ENCODE measurements around the gene CNPY3. TPM values are rescaled to one million over a fixed set of nuclear protein-coding genes. Genes with fewer than 3 reads are reported as not detected.
"Not testable (repeated sequence)": the region's sequence is repeated elsewhere in the genome, so short reads cannot be mapped to it uniquely, and the experiment has no call there.

The CNPY3 gene
- total RNA-seq, result 45.6 TPM

DNA sequence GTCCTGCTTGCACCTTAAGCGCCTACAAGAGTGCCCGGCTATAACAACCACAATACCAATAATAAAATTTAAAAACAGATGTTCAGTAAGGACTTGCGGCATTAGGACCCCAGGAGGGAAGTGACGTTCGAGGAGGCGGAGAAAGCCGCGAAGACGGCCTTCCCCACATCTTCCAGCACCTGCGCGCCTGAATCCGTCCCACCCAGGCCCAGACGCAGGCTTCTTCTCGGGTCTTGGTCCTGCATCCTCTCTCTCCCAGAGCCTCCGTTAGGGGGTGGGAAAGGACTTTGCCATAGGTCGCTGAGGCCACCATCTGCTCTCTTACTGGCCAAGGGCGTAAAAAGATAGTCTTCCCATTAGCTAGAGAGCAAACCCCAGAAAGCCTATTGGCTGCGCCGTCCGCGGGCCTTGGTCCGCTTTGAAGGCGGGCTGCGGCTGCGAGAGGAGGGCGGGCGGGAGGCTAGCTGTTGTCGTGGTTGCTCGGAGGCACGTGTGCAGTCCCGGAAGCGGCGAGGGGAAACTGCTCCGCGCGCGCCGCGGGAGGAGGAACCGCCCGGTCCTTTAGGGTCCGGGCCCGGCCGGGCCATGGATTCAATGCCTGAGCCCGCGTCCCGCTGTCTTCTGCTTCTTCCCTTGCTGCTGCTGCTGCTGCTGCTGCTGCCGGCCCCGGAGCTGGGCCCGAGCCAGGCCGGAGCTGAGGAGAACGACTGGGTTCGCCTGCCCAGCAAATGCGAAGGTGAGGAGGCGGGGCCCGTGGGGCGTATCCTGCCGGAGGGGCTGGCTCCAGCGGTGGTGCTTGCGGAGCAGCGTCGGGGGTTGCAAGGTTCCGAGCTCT, at the start of gene CNPY3:
CNPY3 (plus strand) TSS at position 495 of the 835 bp plus-strand sequence; CDS start at position 586, 91 bp downstream.
- peak; percentile 93 for DNase-seq (ENCODE audit: low spot score)

DNA sequence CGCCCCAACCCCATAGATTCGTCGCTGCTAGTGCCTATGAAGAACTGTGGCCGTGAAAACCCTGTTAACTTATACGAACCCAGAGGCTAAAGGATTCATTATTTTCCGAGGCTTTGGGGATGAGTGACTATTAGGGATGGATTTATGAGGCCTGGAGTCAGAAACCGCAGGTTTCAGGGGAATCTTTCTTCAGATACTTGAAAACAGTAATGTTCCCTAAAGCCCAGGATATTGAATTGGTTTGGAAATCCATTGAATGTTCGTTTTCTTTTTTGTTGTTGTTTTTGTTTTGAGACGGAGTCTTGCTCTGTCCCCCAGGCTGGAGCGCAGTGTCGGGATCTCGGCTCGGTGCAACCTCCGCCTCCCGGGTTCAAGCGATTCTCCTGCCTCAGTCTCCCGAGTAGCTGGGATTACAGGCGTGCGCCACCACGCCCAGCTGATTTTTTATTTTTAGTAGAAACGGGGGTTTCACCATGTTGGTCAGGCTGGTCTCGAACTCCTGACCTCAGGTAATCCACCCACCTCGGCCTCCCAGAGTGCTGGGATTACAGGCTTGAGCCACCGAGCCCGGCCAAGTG, 49.0 kb upstream of the CNPY3 start:
- DNase-seq (ENCODE audit: low spot score), result not testable (repeated sequence)

DNA sequence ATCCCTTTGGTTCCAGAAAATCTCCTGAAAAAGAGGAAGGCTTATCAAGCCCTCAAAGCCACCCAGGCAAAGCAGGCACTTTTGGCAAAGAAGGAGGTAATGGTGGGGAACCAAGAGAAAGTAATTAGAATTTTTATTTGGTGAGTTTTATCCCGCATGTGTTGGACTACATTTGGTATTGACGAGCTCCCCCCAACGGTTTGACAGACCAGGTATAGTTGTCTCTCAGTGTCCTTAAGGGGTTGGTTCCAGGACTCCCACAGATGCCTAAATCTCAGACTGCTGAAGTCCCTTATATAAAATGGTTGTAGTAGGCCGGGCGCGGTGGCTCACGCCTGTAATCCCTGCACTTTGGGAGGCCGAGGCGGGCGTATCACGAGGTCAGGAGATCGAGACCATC, 48.4 kb upstream of the CNPY3 start:
- not testable (repeated sequence) for DNase-seq (ENCODE audit: low spot score)

DNA sequence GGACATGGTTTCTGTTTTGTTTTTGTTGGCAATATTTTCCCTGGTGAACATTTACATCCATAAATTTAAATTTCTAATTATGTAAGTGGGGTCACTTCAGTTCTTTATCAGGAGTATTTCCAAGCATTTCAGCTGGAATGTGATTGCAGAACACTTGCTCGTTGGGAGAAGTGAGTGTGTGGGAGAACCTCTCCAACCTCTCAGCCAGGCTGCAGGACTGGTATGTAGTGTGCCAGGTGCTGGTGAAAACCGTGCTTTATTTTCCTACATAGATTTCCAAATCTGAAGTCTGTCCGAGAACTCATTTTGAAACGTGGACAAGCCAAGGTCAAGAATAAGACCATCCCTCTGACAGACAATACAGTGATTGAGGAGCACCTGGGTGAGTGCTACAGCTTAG, 43.6 kb upstream of the CNPY3 start:
- no peak for DNase-seq (ENCODE audit: low spot score)

DNA sequence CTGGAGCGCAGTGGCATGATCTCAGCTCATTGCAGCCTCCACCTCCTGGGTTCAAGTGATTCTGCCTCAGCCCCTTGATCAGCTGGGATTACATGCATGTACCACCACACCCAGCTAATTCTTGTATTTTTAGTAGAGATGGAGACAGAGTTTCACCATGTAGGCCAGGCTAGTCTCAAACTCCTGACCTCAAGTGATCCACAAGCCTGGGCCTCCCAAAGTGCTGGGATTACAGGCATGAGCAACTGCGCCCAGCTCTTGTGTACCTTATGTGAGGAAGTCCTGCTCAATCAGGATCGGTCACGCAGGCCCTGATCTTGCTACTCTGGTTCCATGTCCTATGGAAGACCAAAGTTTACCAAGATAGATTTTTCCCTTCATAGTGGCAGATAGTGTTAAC, 41.1 kb upstream of the CNPY3 start:
- not testable (repeated sequence) for DNase-seq (ENCODE audit: low spot score)

DNA sequence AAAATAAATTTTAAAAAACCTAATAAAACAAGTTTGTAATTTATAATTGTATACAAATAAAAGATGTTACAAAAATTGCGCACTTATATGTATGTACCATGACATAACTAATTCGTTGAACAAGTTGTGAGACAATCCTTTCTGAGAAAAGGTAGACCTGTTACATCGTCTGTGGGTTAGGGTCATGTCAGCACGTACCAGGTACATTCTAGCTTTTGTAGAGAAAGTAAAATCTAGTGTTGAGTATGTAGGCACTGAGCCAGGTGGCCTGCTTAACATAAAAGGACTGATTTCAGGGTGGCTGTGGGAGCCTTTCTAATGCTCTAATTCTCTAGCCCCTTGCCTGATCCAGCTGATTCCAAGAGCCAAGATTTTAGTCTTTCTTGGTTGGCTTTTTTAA, 39.5 kb upstream of the CNPY3 start:
- no peak for DNase-seq (ENCODE audit: low spot score)

DNA sequence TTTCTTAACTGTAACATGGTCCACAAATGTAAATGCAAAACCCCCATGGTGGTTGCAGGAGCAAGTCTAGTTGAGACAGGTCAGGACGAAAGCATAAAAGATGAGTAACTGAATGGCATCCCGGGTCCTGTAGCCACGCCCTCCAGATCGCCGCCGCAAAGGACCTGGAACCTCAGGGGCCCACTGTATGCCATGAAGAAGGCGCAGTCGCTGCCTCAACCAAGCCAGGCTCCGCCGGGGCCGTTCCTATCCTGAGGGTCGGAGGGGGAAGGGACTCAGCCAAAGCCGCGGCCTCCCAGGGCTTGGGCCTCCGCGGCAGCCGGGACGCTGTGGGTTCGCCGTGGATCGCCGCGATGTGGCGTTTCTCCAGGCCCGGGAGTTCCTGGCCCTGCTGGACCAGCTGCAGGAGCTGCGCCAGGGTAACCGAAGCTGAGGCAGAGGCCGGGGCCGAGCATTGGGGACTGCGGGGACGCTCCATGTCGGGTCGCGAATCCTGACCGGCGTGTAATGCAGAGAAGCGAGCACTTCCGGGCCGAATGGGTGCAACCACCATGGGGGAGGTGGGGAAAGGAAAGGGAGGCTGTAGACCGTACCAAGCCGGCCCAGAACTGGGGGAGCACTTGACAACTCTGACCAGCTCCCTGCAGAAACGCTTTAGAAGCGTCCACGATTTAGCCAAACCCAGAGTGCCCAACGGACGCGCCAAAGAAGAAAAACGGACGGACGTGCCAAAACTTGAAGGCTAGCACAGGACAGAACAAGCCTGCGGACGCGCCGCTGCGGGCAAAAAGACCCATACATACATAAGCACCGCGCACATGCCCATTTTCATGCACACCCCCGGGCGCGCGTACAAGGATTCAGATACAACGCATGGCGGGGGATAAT, 38.7 kb upstream of the CNPY3 start:
- peak; percentile 95 for DNase-seq (ENCODE audit: low spot score)

DNA sequence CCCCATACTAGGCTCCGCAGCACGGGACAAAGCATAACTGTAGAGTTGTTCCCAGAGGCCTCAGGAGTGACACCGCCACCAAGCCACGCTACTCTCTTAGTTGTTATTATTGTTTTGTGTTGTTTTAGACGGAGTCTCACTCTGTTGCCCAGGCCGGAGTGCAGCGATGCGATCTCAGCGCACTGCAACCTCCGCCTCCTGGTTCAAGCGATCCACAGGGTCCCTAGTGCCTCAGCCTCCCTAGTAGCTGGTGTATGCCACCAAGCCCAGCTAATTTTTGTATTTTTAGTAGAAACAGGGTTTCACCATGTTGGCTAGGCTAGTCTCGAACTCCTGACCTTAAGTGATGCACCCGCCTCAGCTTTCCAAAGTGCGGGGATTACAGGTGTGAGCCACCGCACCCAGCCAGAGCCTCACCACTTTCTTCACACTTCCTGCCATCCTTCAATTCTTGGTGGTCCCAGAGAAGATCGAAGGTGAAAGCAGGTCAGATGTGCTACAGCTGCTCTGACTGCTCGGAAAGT, 38.0 kb upstream of the CNPY3 start:
- DNase-seq (ENCODE audit: low spot score), result no peak

DNA sequence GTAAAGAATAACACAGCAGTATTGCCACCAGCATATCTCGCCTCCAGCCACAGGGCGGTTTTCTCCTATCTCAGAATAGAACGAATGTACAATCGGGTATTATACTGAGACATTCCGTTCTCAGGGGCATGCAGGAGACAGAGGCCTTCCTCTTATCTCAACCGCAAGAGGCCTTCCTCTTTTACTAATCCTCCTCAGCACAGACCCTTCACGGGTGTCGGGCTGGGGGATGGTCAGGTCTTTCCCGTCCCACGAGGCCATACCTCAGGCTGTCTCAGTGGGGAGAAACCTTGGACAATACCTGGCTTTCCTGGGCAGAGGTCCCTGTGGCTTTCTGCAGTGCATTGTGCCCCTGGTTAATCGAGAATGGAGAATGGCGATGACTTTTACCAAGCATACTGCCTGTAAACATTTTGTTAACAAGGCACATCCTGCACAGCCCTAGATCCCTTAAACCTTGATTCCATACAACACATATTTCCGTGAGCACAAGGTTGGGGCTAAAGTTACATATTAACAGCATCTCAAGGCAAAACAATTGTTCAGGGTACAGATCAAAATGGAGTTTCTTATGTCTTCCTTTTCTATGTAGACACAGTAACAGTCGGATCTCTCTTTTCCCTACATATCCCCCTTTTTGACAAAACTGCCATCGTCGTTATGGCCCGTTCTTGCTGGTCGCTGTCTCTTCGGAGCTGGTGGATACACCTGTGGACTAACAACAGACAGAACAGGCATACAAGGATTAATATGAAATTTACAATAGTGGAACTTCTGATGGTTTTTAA, 35.0 kb upstream of the CNPY3 start:
- not testable (repeated sequence) for DNase-seq (ENCODE audit: low spot score)

DNA sequence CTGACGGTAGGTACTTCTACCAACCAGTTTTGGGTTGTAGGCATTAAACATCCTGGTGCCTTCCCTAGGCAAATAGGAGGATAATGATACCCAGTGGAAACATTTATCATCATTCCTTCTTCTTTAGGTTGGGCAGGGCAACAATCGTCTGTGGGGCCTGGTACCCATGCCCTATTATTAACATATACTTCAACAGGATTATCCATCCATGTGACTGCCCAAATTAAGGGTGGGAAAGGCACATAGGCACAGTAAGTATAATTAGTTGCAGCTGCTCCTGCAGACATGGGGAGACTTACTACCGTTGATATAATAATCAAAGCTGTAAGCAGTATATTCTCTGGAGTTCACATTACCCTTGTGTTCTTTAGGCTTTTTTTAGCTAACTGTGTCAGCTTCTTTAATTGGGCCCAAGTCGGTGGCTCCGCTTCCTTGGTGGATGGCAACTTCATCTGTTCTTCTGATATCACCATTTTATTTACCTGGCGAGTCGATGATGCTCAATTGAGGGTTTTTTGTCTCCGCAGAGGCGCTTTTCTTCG, 33.0 kb upstream of the CNPY3 start:
- DNase-seq (ENCODE audit: low spot score), result no peak

DNA sequence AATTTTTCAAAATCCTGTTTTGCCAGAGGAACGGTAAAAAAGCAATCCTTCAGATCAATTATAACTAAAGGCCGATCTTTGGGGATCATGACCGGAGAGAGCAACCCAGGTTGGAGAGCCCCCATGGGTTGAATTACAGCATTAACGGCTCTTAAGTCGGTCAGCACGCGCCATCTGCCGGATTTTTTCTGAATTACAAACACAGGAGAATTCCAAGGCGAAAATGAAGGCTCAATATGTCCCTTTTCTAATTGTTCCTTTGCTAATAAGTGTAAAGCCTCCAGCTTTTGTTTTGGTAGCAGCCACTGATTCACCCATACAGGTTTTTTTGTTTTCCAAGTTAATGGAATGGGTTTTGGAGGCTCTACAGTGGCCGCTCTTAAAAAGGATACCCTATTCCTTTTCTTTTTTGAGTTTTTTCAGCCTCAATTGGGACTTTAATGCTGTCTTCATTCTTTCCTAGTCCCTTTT, 30.4 kb upstream of the CNPY3 start:
- DNase-seq (ENCODE audit: low spot score), result peak; percentile 75

DNA sequence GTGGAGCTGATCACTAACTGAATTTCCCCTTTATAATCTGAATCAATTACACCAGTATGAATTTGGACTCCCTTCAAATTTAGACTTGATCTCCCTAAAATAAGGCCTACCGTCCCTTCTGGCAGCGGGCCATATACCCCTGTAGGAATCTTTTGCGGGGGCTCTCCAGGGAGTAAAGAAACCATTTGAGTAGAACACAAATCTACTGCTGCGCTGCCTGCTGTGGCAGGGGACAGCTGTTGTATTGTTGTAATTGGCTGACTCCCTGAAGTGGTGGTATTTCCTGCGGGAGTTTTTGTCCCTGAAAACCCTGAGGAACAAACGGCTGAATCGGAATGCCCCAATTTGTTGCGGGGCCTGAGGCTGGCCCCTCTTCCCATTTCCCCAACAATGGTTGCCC, 29.4 kb upstream of the CNPY3 start:
- DNase-seq (ENCODE audit: low spot score), result no peak

DNA sequence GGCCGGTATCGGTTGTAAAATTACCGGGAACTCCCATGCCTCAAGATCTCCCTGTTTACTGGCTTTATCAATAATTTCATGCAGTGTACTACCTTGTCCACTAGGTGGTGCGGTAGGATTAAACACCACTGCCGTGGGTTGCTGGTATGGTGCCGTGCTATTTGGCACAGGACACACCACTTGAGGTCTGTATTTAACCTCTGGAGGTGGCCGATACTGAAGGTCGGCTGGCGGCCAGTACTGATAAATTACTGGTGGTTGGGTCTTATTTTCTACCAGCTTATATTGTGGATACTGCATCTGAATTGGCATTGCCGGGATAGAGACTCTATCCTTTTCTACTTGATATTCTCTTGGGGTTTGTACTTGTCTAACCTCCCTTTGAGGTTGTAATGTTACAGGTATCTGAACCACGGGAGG, 27.7 kb upstream of the CNPY3 start:
- peak; percentile 86 for DNase-seq (ENCODE audit: low spot score)

DNA sequence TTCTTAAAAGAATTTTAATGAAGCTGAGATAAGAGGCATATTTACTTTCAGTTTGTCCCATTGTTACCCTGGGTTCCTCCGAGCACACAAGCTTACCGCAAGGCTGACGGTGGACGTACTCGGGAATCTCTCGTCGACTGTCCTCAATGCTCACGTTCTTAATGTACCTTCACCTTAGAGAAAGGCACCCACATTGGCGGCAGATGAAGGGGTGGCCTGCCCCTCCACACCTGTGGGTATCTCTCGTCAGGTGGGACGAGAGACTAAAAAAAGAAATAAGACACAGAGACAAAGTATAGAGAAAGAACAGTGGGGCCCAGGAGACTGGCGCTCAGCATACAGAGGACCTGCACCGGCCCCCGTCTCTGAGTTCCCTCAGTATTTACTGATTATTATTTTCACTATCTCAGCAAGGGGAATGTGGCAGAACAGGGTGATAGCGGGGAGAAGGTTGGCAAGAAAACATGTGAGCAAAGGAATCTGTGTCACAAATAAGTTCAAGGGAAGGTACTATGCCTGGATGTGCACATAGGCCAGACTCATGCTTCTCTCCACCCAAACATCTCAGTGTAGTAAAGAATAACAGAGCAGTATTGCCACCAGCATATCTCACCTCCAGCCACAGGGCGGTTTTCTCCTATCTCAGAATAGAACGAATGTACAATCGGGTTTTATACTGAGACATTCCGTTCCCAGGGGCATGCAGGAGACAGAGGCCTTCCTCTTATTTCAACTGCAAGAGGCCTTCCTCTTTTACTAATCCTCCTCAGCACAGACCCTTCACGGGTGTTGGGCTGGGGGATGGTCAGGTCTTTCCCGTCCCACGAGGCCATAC, 26.6 kb upstream of the CNPY3 start:
- DNase-seq (ENCODE audit: low spot score), result not testable (repeated sequence)

DNA sequence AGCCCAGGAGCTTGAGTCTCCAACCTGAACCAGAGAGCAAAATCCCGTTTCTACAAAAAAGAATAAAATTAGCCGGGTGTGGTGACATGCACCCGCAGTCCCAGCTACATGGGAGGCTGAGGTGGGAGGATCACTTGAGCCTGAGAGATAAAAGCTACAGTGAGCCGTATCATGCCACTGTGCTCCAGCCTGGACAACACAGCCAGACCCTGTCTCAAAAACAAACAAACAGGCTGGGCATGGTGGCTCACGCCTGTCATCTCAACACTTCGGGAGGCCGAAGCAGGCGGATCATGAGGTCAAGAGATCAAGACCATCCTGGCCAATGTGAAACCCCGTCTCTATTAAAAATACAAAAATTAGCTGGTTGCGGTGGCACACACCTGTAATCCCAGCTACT, 24.8 kb upstream of the CNPY3 start:
- DNase-seq (ENCODE audit: low spot score), result no peak

DNA sequence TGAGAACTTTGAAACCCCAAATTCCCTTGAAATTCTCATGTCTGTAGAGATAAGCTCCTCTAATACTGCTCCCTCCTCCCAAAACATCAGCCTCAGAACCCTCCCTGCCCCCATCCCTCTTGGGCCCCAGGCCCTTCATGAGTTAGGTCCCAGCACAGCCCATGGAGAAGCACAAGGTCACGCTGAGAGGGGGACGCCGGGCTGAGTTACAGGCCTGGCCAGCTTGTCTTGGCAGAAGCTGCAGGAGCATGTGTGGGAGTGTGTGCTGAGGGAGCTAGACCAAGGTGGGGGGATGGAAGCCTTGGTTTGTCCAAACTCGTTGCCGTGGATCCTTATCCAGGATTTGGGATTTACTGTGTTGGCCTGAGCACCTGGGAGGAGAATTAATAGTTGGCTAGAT, 21.9 kb upstream of the CNPY3 start:
- DNase-seq (ENCODE audit: low spot score), result no peak

DNA sequence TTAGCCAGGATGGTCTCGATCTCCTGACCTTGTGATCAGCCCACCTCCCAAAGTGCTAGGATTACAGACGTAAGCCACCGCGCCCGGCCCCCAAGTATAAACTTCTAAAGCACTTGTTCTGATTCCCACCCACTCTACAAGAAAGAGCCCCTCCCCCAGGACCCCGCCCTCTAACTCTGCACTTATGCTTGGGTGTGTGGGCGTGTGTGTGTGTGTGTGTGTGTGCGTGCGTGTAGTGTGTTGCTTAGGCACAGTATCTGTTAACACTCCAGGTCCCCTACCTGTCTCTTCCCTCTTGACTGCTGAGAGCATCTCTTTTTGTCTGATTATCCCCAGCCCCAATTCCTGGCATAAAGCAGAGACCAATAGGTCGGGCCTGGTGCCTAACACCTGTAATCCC, 19.4 kb upstream of the CNPY3 start:
- no peak for DNase-seq (ENCODE audit: low spot score)

DNA sequence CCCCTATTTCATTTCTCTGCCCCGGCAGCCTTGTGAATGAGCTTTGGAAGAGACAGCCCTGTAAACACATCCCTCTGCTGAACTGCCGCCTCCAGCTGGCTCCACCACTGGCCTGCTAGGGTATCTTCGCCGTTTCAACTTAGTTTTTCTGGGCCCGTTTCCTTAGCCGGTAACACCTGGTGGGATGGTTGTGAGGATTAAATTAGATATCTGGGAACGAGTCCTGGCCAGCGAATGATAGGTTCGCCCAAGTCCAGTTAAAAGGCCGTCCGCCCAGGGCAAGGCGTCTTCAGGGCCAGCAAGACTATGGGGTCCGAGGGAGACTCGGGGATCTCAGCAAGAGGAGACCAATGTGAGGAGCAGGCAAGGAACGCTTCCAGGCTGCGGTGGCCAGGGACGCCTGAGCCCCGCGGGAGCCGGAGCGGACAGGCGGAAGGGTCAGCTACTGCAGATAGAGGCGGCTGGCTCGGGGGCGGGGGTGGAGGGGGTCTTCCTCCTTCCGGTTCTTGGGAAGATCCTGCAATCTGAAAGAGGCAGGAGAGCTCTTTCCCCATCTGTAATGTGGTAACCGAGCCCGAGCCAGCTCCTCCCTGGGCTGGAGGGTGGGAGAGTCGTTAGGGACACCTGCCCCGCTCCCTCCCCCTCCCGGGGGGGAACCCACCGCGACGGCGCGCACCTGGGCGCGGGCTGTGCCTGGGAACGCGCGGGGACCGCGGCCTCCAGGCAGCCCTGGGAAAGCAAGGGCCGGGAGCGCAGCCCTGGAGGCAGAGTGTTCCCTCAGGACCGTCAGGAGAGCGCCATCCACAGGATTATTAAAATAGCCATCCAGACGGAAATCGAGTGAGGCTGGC, 17.9 kb upstream of the CNPY3 start:
- DNase-seq (ENCODE audit: low spot score), result no peak

DNA sequence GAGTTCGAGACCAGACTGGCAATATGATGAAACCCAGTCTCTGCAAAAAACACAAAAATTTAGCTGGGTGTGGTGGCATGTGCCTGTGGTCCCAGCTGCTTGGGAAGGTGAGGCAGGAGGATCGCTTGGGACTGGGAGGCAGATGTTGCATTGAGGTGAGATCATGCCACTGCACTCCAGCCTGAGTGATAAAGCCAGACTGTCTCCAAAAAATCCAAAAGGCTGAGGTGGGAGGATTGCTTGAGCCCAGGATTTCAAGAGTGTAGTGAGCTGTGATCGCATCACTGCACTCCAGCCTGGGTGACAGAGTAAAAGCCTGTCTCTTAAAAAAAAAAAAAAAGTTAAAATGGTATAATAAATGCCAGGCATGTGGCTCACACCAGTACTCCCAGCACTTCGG, 14.7 kb upstream of the CNPY3 start:
- DNase-seq (ENCODE audit: low spot score), result no peak

Data from ureter (tissue), 1 donor.